HG03045 (cell line): ENCODE data around the gene FCAMR.
"Not testable (repeated sequence)": the region's sequence is repeated elsewhere in the genome, so short reads cannot be mapped to it uniquely, and the experiment has no call there.

Experiments used
- ATAC-seq: cut with Tn5 transposase; IDR thresholded peaks from one replicate; pipeline ENCODE4 v1.9.1; 2021; ENCODE audit warnings: mild to moderate bottlenecking, moderate library complexity; ENCODE audit not compliant: unreplicated experiment

FCAMR gene

GRCh38 chr1:206937425-206937824 is 32.8 kb downstream of the FCAMR start:
- no peak for ATAC-seq

- no peak for ATAC-seq
Measured at GRCh38 chr1:206935491-206936067, 34.7 kb downstream of the FCAMR start.

GRCh38 chr1:206933333-206933945 is 36.8 kb downstream of the FCAMR start:
- ATAC-seq, result no peak

- ATAC-seq, result no peak
Measured at GRCh38 chr1:206932177-206932576, 38.1 kb downstream of the FCAMR start.

- no peak for ATAC-seq
Measured at GRCh38 chr1:206931709-206932108, 38.6 kb downstream of the FCAMR start.

GRCh38 chr1:206930210-206930798 is 40.0 kb downstream of the FCAMR start:
- peak; percentile 71 for ATAC-seq

- ATAC-seq, result no peak
Measured at GRCh38 chr1:206929524-206929923, 40.7 kb downstream of the FCAMR start.

- ATAC-seq, result no peak
Measured at GRCh38 chr1:206926286-206926685, 44.0 kb downstream of the FCAMR start.

GRCh38 chr1:206925106-206925736 is 45.0 kb downstream of the FCAMR start:
- ATAC-seq, result peak; percentile 55

GRCh38 chr1:206924592-206925105 is 45.6 kb downstream of the FCAMR start:
- peak; percentile 14 for ATAC-seq

- not testable (repeated sequence) for ATAC-seq
Measured at GRCh38 chr1:206923961-206924557, 46.2 kb downstream of the FCAMR start.

GRCh38 chr1:206923009-206923960 is 47.0 kb downstream of the FCAMR start:
- ATAC-seq, result peak; percentile 52

- ATAC-seq, result no peak
Measured at GRCh38 chr1:206922524-206922923, 47.7 kb downstream of the FCAMR start.

GRCh38 chr1:206921772-206922265 is 48.4 kb downstream of the FCAMR start, which contains the start of gene FCMR:
TSS of gene FCMR (minus strand) at chr1:206921941. CDS start at chr1:206921854, 87 bp downstream.
- no peak for ATAC-seq

GRCh38 chr1:206918076-206918475 is 52.2 kb downstream of the FCAMR start:
- no peak for ATAC-seq

- ATAC-seq, result no peak
Measured at GRCh38 chr1:206916000-206916709, 54.1 kb downstream of the FCAMR start.

- ATAC-seq, result no peak
Measured at GRCh38 chr1:206915030-206915735, 55.1 kb downstream of the FCAMR start.

- no peak for ATAC-seq
Measured at GRCh38 chr1:206913766-206914537, 56.3 kb downstream of the FCAMR start.
